Activated naive CD4-positive, alpha-beta T cell treated with anti-CD3 and anti-CD28 coated beads for 36 hours (primary cell): ENCODE data around the gene EGFR. TPM values are rescaled to one million over a fixed set of nuclear protein-coding genes. Genes with fewer than 3 reads are reported as not detected.
"Not testable (repeated sequence)": the region's sequence is repeated elsewhere in the genome, so short reads cannot be mapped to it uniquely, and the experiment has no call there.

Experiments used
- CTCF ChIA-PET: fragments of 350-600 bp; sonication (Branson Sonifier 250); formaldehyde crosslinking; loops from one replicate; lab custom pipeline; 2021; ENCODE audit warnings: antibody characterized with exemption; lab: Charles Lee
- DNase-seq: peaks from one replicate; pipeline ENCODE4 v3.0.0-alpha.2; 2020
- H3K27ac Mint-ChIP-seq: one replicate; pipeline ENCODE4 v1.8.0; 2021; ENCODE audit warnings: mild to moderate bottlenecking, mixed read lengths
- H3K27me3 Mint-ChIP-seq: one replicate; pipeline ENCODE4 v1.8.0; 2021; ENCODE audit warnings: low read depth, mixed read lengths
- H3K36me3 Mint-ChIP-seq: one replicate; pipeline ENCODE4 v1.8.0; 2021; ENCODE audit warnings: low read depth, mixed read lengths
- H3K4me1 Mint-ChIP-seq: one replicate; pipeline ENCODE4 v1.8.0; 2021; ENCODE audit warnings: low read depth, mixed read lengths
- H3K4me3 Mint-ChIP-seq: one replicate; pipeline ENCODE4 v1.8.0; 2021; ENCODE audit warnings: mild to moderate bottlenecking, moderate library complexity, mixed read lengths
- H3K9me3 Mint-ChIP-seq: one replicate; pipeline ENCODE4 v1.8.0; 2021; ENCODE audit warnings: mixed read lengths
- intact Hi-C: fragments of 100-400 bp; cut with micrococcal nuclease; formaldehyde crosslinking; loops from one replicate; pipeline ENCODE4 v1.15.1; 2023
- total RNA-seq, 2 experiments: library from RNA; stranded (reverse); gene quantifications; one replicate each; pipeline ENCODE4 v1.2.3, GENCODE V29; 2021

The EGFR gene
- total RNA-seq, 2 experiments from 2014 or later = not detected

GRCh38 chr7:55031075-55031474, 12.3 kb downstream of the EGFR start:
- Mint-ChIP-seq H3K9me3 (no peaks in the 10 kb centered on the region), H3K4me3 (no peak overlapping the region), H3K27ac (no peak overlapping the region), H3K36me3 (no peaks in the 10 kb centered on the region), H3K4me1 (no peaks in the 10 kb centered on the region), H3K27me3 (peaks cover 8% of the 10 kb centered on the region)
- DNase-seq = no peak
- CTCF ChIA-PET = no interaction called here
- intact Hi-C loops = no loop called here

GRCh38 chr7:55032069-55032699, 13.4 kb downstream of the EGFR start:
- DNase-seq = no peak
- CTCF ChIA-PET = no interaction called here
- Mint-ChIP-seq H3K4me3 (no peak overlapping the region), H3K9me3 (no peaks in the 10 kb centered on the region), H3K27me3 (peaks cover 5% of the 10 kb centered on the region), H3K36me3 (no peaks in the 10 kb centered on the region), H3K4me1 (no peaks in the 10 kb centered on the region), H3K27ac (no peak overlapping the region)
- intact Hi-C loops = no loop called here

GRCh38 chr7:55033236-55033846, 14.5 kb downstream of the EGFR start:
- Mint-ChIP-seq H3K27me3 (peaks cover 8% of the 10 kb centered on the region), H3K36me3 (no peaks in the 10 kb centered on the region), H3K27ac (no peak overlapping the region), H3K4me3 (no peak overlapping the region), H3K4me1 (no peaks in the 10 kb centered on the region), H3K9me3 (no peaks in the 10 kb centered on the region)
- intact Hi-C loops = no loop called here
- no peak for DNase-seq
- CTCF ChIA-PET = no interaction called here

GRCh38 chr7:55034776-55035175, 16.0 kb downstream of the EGFR start:
- peaks cover 8% of the 10 kb centered on the region for H3K27me3 Mint-ChIP-seq
- H3K27ac Mint-ChIP-seq = no peak overlapping the region
- no peaks in the 10 kb centered on the region for H3K36me3 Mint-ChIP-seq
- CTCF ChIA-PET = no interaction called here
- H3K4me1 Mint-ChIP-seq = no peaks in the 10 kb centered on the region
- no peaks in the 10 kb centered on the region for H3K9me3 Mint-ChIP-seq
- H3K4me3 Mint-ChIP-seq = no peak overlapping the region
- DNase-seq = no peak
- intact Hi-C loops = no loop called here

- intact Hi-C loops, H3K4me1 Mint-ChIP-seq, H3K36me3 Mint-ChIP-seq, H3K27me3 Mint-ChIP-seq, H3K27ac Mint-ChIP-seq, H3K9me3 Mint-ChIP-seq, DNase-seq, CTCF ChIA-PET, H3K4me3 Mint-ChIP-seq: not testable (repeated sequence)
Measured at GRCh38 chr7:55035410-55035809, 16.6 kb downstream of the EGFR start.

GRCh38 chr7:55036950-55037736, 18.3 kb downstream of the EGFR start:
- no peak for DNase-seq
- CTCF ChIA-PET = interaction anchor here (1.4 kb wide), 1 partner anchor 218 kb away, joined by 4 read pairs; no protein-coding TSS in a partner anchor
- H3K36me3 Mint-ChIP-seq = no peaks in the 10 kb centered on the region
- H3K27me3 Mint-ChIP-seq = peaks cover 8% of the 10 kb centered on the region
- H3K4me1 Mint-ChIP-seq = no peaks in the 10 kb centered on the region
- no peak overlapping the region for H3K4me3 Mint-ChIP-seq
- intact Hi-C loops = no loop called here
- no peaks in the 10 kb centered on the region for H3K9me3 Mint-ChIP-seq
- H3K27ac Mint-ChIP-seq = no peak overlapping the region

- H3K4me3 Mint-ChIP-seq = no peak overlapping the region
- intact Hi-C loops = no loop called here
- H3K27ac Mint-ChIP-seq = no peak overlapping the region
- no peak for DNase-seq
- peaks cover 2% of the 10 kb centered on the region for H3K27me3 Mint-ChIP-seq
- no peaks in the 10 kb centered on the region for H3K9me3 Mint-ChIP-seq
- H3K36me3 Mint-ChIP-seq = no peaks in the 10 kb centered on the region
- CTCF ChIA-PET = interaction anchor here (1.1 kb wide), 1 partner anchor 211 kb away, joined by 3 read pairs; no protein-coding TSS in a partner anchor
- no peaks in the 10 kb centered on the region for H3K4me1 Mint-ChIP-seq
Measured at GRCh38 chr7:55043691-55044370, 25.0 kb downstream of the EGFR start.

- peaks cover 2% of the 10 kb centered on the region for H3K27me3 Mint-ChIP-seq
- no peaks in the 10 kb centered on the region for H3K4me1 Mint-ChIP-seq
- H3K9me3 Mint-ChIP-seq = no peaks in the 10 kb centered on the region
- H3K27ac Mint-ChIP-seq = no peak overlapping the region
- DNase-seq = no peak
- intact Hi-C loops = no loop called here
- H3K36me3 Mint-ChIP-seq = no peaks in the 10 kb centered on the region
- no peak overlapping the region for H3K4me3 Mint-ChIP-seq
- CTCF ChIA-PET = interaction anchor here (1.1 kb wide), 1 partner anchor 210 kb away, joined by 3 read pairs; no protein-coding TSS in a partner anchor
Measured at GRCh38 chr7:55044371-55044717, 25.5 kb downstream of the EGFR start.

- CTCF ChIA-PET = interaction anchor here (1.1 kb wide), 1 partner anchor 210 kb away, joined by 3 read pairs; no protein-coding TSS in a partner anchor
- DNase-seq = no peak
- no peak overlapping the region for H3K4me3 Mint-ChIP-seq
Measured at GRCh38 chr7:55044791-55045190, 26.0 kb downstream of the EGFR start.

GRCh38 chr7:55046582-55047342, 27.9 kb downstream of the EGFR start:
- H3K4me3 Mint-ChIP-seq = no peak overlapping the region
- no peak for DNase-seq
- H3K27ac Mint-ChIP-seq = no peak overlapping the region
- H3K4me1 Mint-ChIP-seq = no peaks in the 10 kb centered on the region
- CTCF ChIA-PET = no interaction called here
- H3K27me3 Mint-ChIP-seq = peaks cover 2% of the 10 kb centered on the region
- intact Hi-C loops = no loop called here
- no peaks in the 10 kb centered on the region for H3K36me3 Mint-ChIP-seq
- H3K9me3 Mint-ChIP-seq = no peaks in the 10 kb centered on the region

More at GRCh38 chr7:55044791-55045190, 26.0 kb downstream of the EGFR start:
- no peaks in the 10 kb centered on the region for H3K4me1 Mint-ChIP-seq
- H3K27ac Mint-ChIP-seq = no peak overlapping the region
- peaks cover 2% of the 10 kb centered on the region for H3K27me3 Mint-ChIP-seq
- no peaks in the 10 kb centered on the region for H3K36me3 Mint-ChIP-seq
- intact Hi-C loops = no loop called here
- H3K9me3 Mint-ChIP-seq = no peaks in the 10 kb centered on the region

GRCh38 chr7:55048221-55048859, 29.5 kb downstream of the EGFR start:
- Mint-ChIP-seq H3K27ac (no peak overlapping the region), H3K36me3 (no peaks in the 10 kb centered on the region), H3K27me3 (peaks cover 3% of the 10 kb centered on the region), H3K9me3 (no peaks in the 10 kb centered on the region), H3K4me1 (no peaks in the 10 kb centered on the region), H3K4me3 (no peak overlapping the region)
- no peak for DNase-seq
- CTCF ChIA-PET = no interaction called here
- intact Hi-C loops = no loop called here
